Thyroid gland (tissue), 4 donors: ENCODE results near the gene TBXAS1. TPM values are rescaled to one million over a fixed set of nuclear protein-coding genes. Genes with fewer than 3 reads are reported as not detected.

Source experiments
- DNase-seq, 2 donors: peaks; one replicate each; pipeline ENCODE4 v3.0.0-alpha.2; 2019
- H3K27ac ChIP-seq, 3 donors: fragments of 200-600 bp; sonication (generic); 1 replicate in 2 of 3; 2 replicates in 1 of 3; pipeline ENCODE4 v1.5.1; 2016 to 2019; ENCODE audit warnings: mild to moderate bottlenecking in 1 of 3, moderate library complexity in 1 of 3
- H3K27me3 ChIP-seq: fragments of 200-600 bp; sonication (generic); one replicate; pipeline ENCODE4 v1.5.1; 2019
- H3K36me3 ChIP-seq, 2 donors: fragments of 200-600 bp; sonication (generic); one replicate each; pipeline ENCODE4 v1.5.1; 2016 to 2019
- H3K4me1 ChIP-seq, 2 donors: fragments of 200-600 bp; sonication (generic); one replicate each; pipeline ENCODE4 v1.5.1; 2017 to 2019
- H3K4me3 ChIP-seq, 3 donors: fragments of 200-600 bp; sonication (generic); replicated peaks in 1 of 3; 1 replicate in 2 of 3; 2 replicates in 1 of 3; pipeline ENCODE4 v1.5.1; 2016; ENCODE audit warnings: mild to moderate bottlenecking in 1 of 3
- H3K9me3 ChIP-seq: fragments of 200-600 bp; sonication (generic); one replicate; pipeline ENCODE4 v1.5.1; 2017
- POLR2A ChIP-seq, 2 donors: fragments of 450-650 bp; IDR thresholded peaks; one replicate each; pipeline ENCODE4 v1.6.1; 2017; ENCODE audit warnings: antibody characterized with exemption in 2 of 2, mild to moderate bottlenecking in 2 of 2, moderate library complexity in 1 of 2
- WGBS, 2 donors: methylation state at CpG; one replicate each; pipeline ENCODE4 v1.1.5; 2017; 5-methylcytosine and 5-hydroxymethylcytosine counted together
- intact Hi-C: fragments of 100-400 bp; cut with DNase I; formaldehyde crosslinking; loops from one replicate; pipeline ENCODE4 v1.15.1; 2023
- total RNA-seq, 4 donors: library from RNA; depleted of rRNA; stranded (reverse); fragments of >200 nt; gene quantifications; one replicate each; pipeline ENCODE4 v1.2.3, GENCODE V29; 2016
- TF ChIP-seq, protein P1 (sequence below), 6 experiments: fragments of 200-600 bp in 3 of 6; fragments of 450-650 bp in 3 of 6; sonication (generic) in 3 of 6; IDR thresholded peaks; one replicate each; pipeline ENCODE4 v1.5.1; 2016 to 2019; ENCODE audit warnings: antibody characterized with exemption in 6 of 6, mild to moderate bottlenecking in 2 of 6, inconsistent platforms in 1 of 6, moderate library complexity in 1 of 6

Gene TBXAS1
- total RNA-seq, 4 donors from 2014 or later: 5.1 to 13.2 (median 8.7) TPM

DNA sequence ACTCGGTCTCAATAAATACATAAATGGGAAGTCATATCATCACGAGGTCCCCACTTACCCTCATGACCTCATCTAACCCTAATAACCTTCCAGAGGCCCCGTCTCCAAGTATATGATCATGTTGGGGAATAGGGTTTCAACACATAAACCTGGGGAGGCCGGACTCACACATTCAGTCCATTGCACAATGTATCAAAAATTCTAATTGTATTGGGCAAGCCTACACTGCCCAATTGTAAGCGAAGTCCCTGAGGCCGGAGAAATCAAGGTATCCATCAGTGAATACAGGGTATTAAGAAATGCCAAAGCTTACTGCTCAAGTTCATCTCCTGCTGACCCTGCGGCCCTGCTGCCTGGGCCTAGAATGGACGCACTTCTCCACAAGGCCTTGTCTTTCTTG is 164.1 kb downstream of the TBXAS1 start:
- no peaks in the 10 kb centered on the region for H3K27me3 ChIP-seq
- H3K27ac ChIP-seq: no peak overlapping the region
- H3K36me3 ChIP-seq: no peaks in the 10 kb centered on the region
- no peak for DNase-seq
- WGBS, 2 donors: 94 to 97% methylated on average over 8 of the region's 8 CpGs
- H3K4me1 ChIP-seq: no peaks in the 10 kb centered on the region
- no peak overlapping the region for H3K4me3 ChIP-seq
- no peak for TF ChIP-seq POLR2A (IDR thresholded peaks at IDR 0.05)
- TF ChIP-seq, protein P1, sequence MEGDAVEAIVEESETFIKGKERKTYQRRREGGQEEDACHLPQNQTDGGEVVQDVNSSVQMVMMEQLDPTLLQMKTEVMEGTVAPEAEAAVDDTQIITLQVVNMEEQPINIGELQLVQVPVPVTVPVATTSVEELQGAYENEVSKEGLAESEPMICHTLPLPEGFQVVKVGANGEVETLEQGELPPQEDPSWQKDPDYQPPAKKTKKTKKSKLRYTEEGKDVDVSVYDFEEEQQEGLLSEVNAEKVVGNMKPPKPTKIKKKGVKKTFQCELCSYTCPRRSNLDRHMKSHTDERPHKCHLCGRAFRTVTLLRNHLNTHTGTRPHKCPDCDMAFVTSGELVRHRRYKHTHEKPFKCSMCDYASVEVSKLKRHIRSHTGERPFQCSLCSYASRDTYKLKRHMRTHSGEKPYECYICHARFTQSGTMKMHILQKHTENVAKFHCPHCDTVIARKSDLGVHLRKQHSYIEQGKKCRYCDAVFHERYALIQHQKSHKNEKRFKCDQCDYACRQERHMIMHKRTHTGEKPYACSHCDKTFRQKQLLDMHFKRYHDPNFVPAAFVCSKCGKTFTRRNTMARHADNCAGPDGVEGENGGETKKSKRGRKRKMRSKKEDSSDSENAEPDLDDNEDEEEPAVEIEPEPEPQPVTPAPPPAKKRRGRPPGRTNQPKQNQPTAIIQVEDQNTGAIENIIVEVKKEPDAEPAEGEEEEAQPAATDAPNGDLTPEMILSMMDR (IDR thresholded peaks at IDR 0.05): no peak
- intact Hi-C loops: no loop called here
- H3K9me3 ChIP-seq: no peaks in the 10 kb centered on the region

DNA sequence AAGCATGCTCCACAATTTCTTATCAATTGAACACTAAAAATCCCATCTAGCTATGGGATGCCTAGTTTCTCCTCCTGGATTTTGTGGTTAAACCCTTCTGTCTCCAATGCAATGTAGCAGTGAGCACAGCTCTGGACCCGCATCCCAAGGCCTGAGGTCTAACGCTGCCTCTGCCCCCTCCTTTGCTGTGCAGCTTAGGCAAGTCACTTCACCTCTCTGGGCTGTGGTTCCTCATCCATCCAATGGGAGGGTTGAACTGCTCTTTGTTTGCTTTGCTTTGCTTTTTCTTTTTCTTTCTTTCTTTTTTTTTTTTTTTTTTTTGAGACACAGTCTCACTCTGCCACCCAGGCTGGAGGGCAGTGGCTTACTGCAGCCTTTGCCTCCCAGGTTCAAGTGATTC is 164.5 kb downstream of the TBXAS1 start:
- Histone ChIP-seq H3K36me3 (no peaks in the 10 kb centered on the region), H3K4me3 (no peak overlapping the region), H3K9me3 (no peaks in the 10 kb centered on the region), H3K27me3 (no peaks in the 10 kb centered on the region), H3K4me1 (no peaks in the 10 kb centered on the region), H3K27ac (no peak overlapping the region)
- no peak for TF ChIP-seq POLR2A (IDR thresholded peaks at IDR 0.05)
- TF ChIP-seq, protein P1 (IDR thresholded peaks at IDR 0.05): no peak
- 97 to 98% methylated on average over 2 of the region's 2 CpGs for WGBS, 2 donors
- DNase-seq: no peak
- intact Hi-C loops: no loop called here

DNA sequence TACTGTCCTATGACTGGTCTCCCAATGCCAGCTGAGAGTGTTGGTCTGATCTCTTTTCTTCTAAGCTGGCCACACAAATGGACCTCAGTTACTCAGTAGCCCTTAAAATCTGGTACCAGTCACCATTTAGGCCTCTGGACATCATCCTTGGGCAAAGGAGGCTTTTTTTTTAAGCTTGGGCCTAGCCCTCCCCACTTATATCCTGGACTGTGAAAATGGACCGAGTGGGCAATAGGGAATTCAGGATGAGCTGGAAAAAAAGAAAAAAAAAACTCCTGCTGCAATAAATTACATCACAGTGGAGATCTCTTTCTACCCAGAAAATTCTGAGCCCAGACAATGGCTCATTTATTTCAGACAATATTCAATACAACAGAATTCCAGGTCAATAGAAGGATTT is 165.3 kb downstream of the TBXAS1 start:
- no peak for TF ChIP-seq POLR2A (IDR thresholded peaks at IDR 0.05)
- TF ChIP-seq, protein P1 (IDR thresholded peaks at IDR 0.05): no peak
- Histone ChIP-seq H3K4me1 (no peaks in the 10 kb centered on the region), H3K36me3 (no peaks in the 10 kb centered on the region), H3K27me3 (no peaks in the 10 kb centered on the region), H3K4me3 (no peak overlapping the region), H3K27ac (no peak overlapping the region), H3K9me3 (no peaks in the 10 kb centered on the region)
- intact Hi-C loops: no loop called here
- 78 to 90% methylated on average over 1 of the region's 1 CpG for WGBS, 2 donors
- DNase-seq: no peak

DNA sequence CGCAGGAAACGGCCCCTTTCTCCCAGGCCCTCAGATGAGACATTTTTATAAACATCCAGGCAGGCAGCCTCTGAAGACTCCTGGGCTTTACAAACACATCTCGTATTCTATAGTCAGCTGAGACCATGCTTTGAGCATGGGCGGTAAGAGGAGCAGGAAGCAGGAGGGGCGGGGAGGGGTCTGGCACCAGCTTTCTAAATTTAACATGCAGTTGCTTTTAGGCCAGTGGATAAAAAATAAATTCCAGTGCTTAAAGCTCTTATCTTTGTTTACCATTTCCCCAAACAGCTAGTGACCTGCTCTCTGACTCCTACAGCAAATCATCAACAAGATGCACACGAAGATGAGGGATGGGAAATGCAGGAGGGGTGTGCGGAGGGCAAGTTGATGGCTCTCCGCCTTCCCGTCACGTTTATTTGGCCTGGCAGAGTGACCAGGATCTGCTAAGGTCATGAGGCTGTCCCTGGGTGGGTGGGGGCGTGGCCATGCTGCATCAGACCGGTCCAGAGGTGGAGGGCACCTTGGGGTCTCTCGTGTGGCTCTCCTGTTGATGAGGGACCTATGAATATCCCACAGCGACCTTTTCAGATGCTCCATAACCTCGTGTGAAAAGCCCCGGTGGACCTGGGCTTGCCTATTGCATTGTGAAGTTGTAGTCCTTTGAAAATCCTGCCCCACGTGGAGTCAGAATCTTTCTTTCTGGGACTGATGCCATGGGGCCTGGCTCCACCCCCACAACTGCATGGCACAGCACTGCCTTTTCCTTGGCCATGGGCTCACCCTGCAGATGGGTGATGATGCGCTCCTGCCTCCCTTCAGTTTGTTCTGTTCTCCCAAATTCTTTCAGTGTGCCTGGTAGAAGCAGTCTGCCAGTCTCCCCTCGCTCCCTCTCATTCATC is 166.2 kb downstream of the TBXAS1 start:
- peak; percentile 41 to 45 for DNase-seq
- TF ChIP-seq, protein P1 (IDR thresholded peaks at IDR 0.05): no peak
- no peak for TF ChIP-seq POLR2A (IDR thresholded peaks at IDR 0.05)
- no peaks in the 10 kb centered on the region for H3K27me3 ChIP-seq
- no peaks in the 10 kb centered on the region for H3K4me1 ChIP-seq
- intact Hi-C loops: no loop called here
- no peaks in the 10 kb centered on the region for H3K36me3 ChIP-seq
- no peaks in the 10 kb centered on the region for H3K9me3 ChIP-seq
- no peak overlapping the region for H3K27ac ChIP-seq
- WGBS, 2 donors: 68 to 69% methylated on average over 19 of the region's 19 CpGs
- no peak overlapping the region for H3K4me3 ChIP-seq

DNA sequence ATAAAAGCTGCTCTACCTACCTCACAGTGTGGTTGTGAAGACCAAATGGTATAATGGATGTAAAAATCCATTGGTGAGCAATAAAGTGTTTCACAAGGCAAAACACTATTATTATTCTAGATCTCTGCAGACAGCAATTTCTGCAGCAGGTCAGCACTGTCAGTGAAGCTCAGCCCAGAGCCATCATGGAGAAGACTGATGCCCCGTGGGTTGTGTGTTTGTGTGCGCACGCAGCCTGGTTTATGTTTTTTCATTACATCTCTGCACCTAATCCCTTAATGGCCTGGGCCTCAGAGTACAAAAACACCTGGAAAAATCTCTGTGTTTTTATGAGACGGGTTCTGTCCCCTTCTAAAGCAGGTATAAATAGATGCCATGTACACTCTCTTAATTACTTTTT is 169.5 kb downstream of the TBXAS1 start:
- 90 to 97% methylated on average over 4 of the region's 4 CpGs for whole genome bisulfite sequencing, 2 donors
- no peaks in the 10 kb centered on the region for H3K4me1 ChIP-seq
- no peak overlapping the region for H3K4me3 ChIP-seq
- no peaks in the 10 kb centered on the region for H3K9me3 ChIP-seq
- no peak overlapping the region for H3K27ac ChIP-seq
- H3K27me3 ChIP-seq: no peaks in the 10 kb centered on the region
- H3K36me3 ChIP-seq: no peaks in the 10 kb centered on the region
- intact Hi-C loops: no loop called here
- DNase-seq: no peak
- TF ChIP-seq, protein P1 (IDR thresholded peaks at IDR 0.05): no peak
- TF ChIP-seq POLR2A (IDR thresholded peaks at IDR 0.05): no peak
